ENCODE results near the gene TPM2.

The TPM2 gene

GRCh38 chr9:35689542-35690293, at the start of gene TPM2:
Gene TPM2 (minus strand): TSS chr9:35689925. CDS start chr9:35689817, 108 bp downstream.
- no peak for DNase-seq (ENCODE audit: low spot score in 2 of 2)
- Mint-ChIP-seq H3K36me3 (peaks cover 12% of the 10 kb centered on the region), H3K9me3 (no peaks in the 10 kb centered on the region), H3K4me3 (peak within 1 kb of the TSS; percentile 78), H3K4me1 (peaks cover 37% of the 10 kb centered on the region), H3K27ac (peak within 1 kb of the TSS; percentile 86)
- ATAC-seq = no peak

GRCh38 chr9:35738924-35739323, 49.2 kb upstream of the TPM2 start:
- Mint-ChIP-seq H3K27ac (peak overlapping the region; percentile 26), H3K36me3 (peaks cover 99% of the 10 kb centered on the region), H3K4me3 (no peak overlapping the region), H3K4me1 (peaks cover 32% of the 10 kb centered on the region), H3K9me3 (no peaks in the 10 kb centered on the region)
- ATAC-seq = no peak
- DNase-seq (ENCODE audit: low spot score in 2 of 2) = no peak

- ATAC-seq (no peak), DNase-seq (ENCODE audit: low spot score in 2 of 2) (no peak)
- Mint-ChIP-seq H3K4me3 (no peak overlapping the region), H3K36me3 (peaks cover 97% of the 10 kb centered on the region), H3K27ac (peak overlapping the region; percentile 26), H3K4me1 (peaks cover 30% of the 10 kb centered on the region), H3K9me3 (no peaks in the 10 kb centered on the region)
These were observed 48.5 kb upstream of the TPM2 start for GRCh38 chr9:35738186-35738585.

- ATAC-seq (no peak), DNase-seq (ENCODE audit: low spot score in 2 of 2) (no peak)
- Mint-ChIP-seq H3K36me3 (peaks cover 96% of the 10 kb centered on the region), H3K9me3 (no peaks in the 10 kb centered on the region), H3K4me1 (peaks cover 29% of the 10 kb centered on the region), H3K27ac (no peak overlapping the region), H3K4me3 (no peak overlapping the region)
These were observed 47.4 kb upstream of the TPM2 start for GRCh38 chr9:35737143-35737542.

- ATAC-seq (no peak), DNase-seq (ENCODE audit: low spot score in 2 of 2) (peak; percentile 34 to 73)
- Mint-ChIP-seq H3K9me3 (no peaks in the 10 kb centered on the region), H3K36me3 (peaks cover 90% of the 10 kb centered on the region), H3K4me3 (no peak overlapping the region), H3K4me1 (peaks cover 19% of the 10 kb centered on the region), H3K27ac (no peak overlapping the region)
These were observed 46.5 kb upstream of the TPM2 start for GRCh38 chr9:35736201-35736633.

GRCh38 chr9:35734096-35734495, 44.4 kb upstream of the TPM2 start:
- no peak for DNase-seq (ENCODE audit: low spot score in 2 of 2)

GRCh38 chr9:35732800-35733541, 43.2 kb upstream of the TPM2 start:
- H3K4me1 Mint-ChIP-seq = peaks cover 19% of the 10 kb centered on the region
- ATAC-seq = peak; percentile 1
- no peak overlapping the region for H3K27ac Mint-ChIP-seq
- DNase-seq (ENCODE audit: low spot score in 2 of 2) = peak in 1 of 2 donors; percentile 65
- H3K9me3 Mint-ChIP-seq = no peaks in the 10 kb centered on the region
- H3K36me3 Mint-ChIP-seq = peaks cover 63% of the 10 kb centered on the region
- no peak overlapping the region for H3K4me3 Mint-ChIP-seq

More at GRCh38 chr9:35734096-35734495, 44.4 kb upstream of the TPM2 start:
- Mint-ChIP-seq H3K4me1 (peaks cover 19% of the 10 kb centered on the region), H3K36me3 (peaks cover 74% of the 10 kb centered on the region), H3K9me3 (no peaks in the 10 kb centered on the region), H3K27ac (no peak overlapping the region), H3K4me3 (no peak overlapping the region)
- ATAC-seq = no peak

- Mint-ChIP-seq H3K36me3 (peaks cover 56% of the 10 kb centered on the region), H3K4me3 (no peak within 1 kb of the TSS), H3K9me3 (no peaks in the 10 kb centered on the region), H3K27ac (no peak within 1 kb of the TSS), H3K4me1 (peaks cover 19% of the 10 kb centered on the region)
- ATAC-seq (peak; percentile 92), DNase-seq (ENCODE audit: low spot score in 2 of 2) (peak; percentile 86 to 98)
These were observed 42.6 kb upstream of the TPM2 start, which contains the start of the genes CREB3 and TLN1 for GRCh38 chr9:35732185-35732799. Gene CREB3 (plus strand): TSS chr9:35732666. CDS start chr9:35732773, 107 bp downstream. Gene TLN1 (minus strand): TSS chr9:35732195. CDS start chr9:35725694, 6,501 bp downstream.

GRCh38 chr9:35731415-35732184, 41.9 kb upstream of the TPM2 start:
- H3K4me1 Mint-ChIP-seq = peaks cover 19% of the 10 kb centered on the region
- no peak for DNase-seq (ENCODE audit: low spot score in 2 of 2)
- H3K27ac Mint-ChIP-seq = no peak overlapping the region
- peaks cover 49% of the 10 kb centered on the region for H3K36me3 Mint-ChIP-seq
- ATAC-seq = no peak
- no peaks in the 10 kb centered on the region for H3K9me3 Mint-ChIP-seq
- H3K4me3 Mint-ChIP-seq = no peak overlapping the region

GRCh38 chr9:35730486-35730854, 40.7 kb upstream of the TPM2 start:
- peaks cover 9% of the 10 kb centered on the region for H3K4me1 Mint-ChIP-seq
- DNase-seq (ENCODE audit: low spot score in 2 of 2) (no peak), ATAC-seq (no peak)
- H3K27ac Mint-ChIP-seq = no peak overlapping the region
- no peak overlapping the region for H3K4me3 Mint-ChIP-seq
- no peaks in the 10 kb centered on the region for H3K9me3 Mint-ChIP-seq
- H3K36me3 Mint-ChIP-seq = peaks cover 38% of the 10 kb centered on the region

GRCh38 chr9:35729700-35730485, 40.2 kb upstream of the TPM2 start:
- no peak overlapping the region for H3K27ac Mint-ChIP-seq
- no peaks in the 10 kb centered on the region for H3K9me3 Mint-ChIP-seq
- ATAC-seq (no peak), DNase-seq (ENCODE audit: low spot score in 2 of 2) (peak; percentile 17 to 67)
- peaks cover 32% of the 10 kb centered on the region for H3K36me3 Mint-ChIP-seq
- no peak overlapping the region for H3K4me3 Mint-ChIP-seq
- peaks cover 11% of the 10 kb centered on the region for H3K4me1 Mint-ChIP-seq

- Mint-ChIP-seq H3K9me3 (no peaks in the 10 kb centered on the region), H3K4me1 (peaks cover 16% of the 10 kb centered on the region), H3K36me3 (peaks cover 24% of the 10 kb centered on the region), H3K4me3 (no peak overlapping the region), H3K27ac (no peak overlapping the region)
- no peak for ATAC-seq
- DNase-seq (ENCODE audit: low spot score in 2 of 2) = no peak
These were observed 39.4 kb upstream of the TPM2 start for GRCh38 chr9:35729101-35729500.

GRCh38 chr9:35728041-35728971, 38.6 kb upstream of the TPM2 start:
- ATAC-seq (peak; percentile 44), DNase-seq (ENCODE audit: low spot score in 2 of 2) (peak; percentile 58 to 85)
- Mint-ChIP-seq H3K36me3 (peaks cover 19% of the 10 kb centered on the region), H3K4me1 (peaks cover 14% of the 10 kb centered on the region), H3K9me3 (no peaks in the 10 kb centered on the region), H3K4me3 (no peak overlapping the region), H3K27ac (no peak overlapping the region)

Measured in stimulated activated effector memory CD8-positive, alpha-beta T cell treated with anti-CD3 and anti-CD28 coated beads, Interleukin-12 subunit alpha, Interleukin-12 subunit beta, amount 100 ng/mL, for 72 hours (primary cell).